ENCODE measurements around the gene GGCT.

DNA sequence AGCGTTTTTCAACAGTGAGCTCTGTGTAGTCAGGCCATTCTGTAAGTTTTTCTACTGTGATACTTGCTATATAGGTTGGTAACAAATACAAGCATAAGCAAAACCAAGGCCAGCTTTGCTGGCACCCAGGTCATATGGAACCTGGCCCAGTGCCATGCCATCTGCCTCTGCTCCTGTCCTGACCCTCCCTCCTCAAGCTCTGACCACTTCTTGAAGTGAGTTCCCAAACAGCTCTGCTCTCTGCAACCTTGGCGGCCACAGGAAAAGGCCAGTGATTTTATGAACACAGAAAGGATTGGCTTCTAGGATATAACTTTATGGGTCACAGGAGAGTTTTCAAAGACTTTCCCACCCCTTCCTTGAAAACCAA lies 38.8 kb downstream of the GGCT start:
- TF ChIP-seq, protein P1, sequence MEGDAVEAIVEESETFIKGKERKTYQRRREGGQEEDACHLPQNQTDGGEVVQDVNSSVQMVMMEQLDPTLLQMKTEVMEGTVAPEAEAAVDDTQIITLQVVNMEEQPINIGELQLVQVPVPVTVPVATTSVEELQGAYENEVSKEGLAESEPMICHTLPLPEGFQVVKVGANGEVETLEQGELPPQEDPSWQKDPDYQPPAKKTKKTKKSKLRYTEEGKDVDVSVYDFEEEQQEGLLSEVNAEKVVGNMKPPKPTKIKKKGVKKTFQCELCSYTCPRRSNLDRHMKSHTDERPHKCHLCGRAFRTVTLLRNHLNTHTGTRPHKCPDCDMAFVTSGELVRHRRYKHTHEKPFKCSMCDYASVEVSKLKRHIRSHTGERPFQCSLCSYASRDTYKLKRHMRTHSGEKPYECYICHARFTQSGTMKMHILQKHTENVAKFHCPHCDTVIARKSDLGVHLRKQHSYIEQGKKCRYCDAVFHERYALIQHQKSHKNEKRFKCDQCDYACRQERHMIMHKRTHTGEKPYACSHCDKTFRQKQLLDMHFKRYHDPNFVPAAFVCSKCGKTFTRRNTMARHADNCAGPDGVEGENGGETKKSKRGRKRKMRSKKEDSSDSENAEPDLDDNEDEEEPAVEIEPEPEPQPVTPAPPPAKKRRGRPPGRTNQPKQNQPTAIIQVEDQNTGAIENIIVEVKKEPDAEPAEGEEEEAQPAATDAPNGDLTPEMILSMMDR (IDR thresholded peaks at IDR 0.05): no peak
- TF ChIP-seq EZH2 (IDR thresholded peaks at IDR 0.05): no peak

Measured in neural progenitor cell (in vitro differentiated cells).